Prostate gland (tissue), 2 donors: ENCODE measurements around the gene CTSC. TPM values are rescaled to one million over a fixed set of nuclear protein-coding genes. Genes with fewer than 3 reads are reported as not detected.
"Not testable (repeated sequence)": the region's sequence is repeated elsewhere in the genome, so short reads cannot be mapped to it uniquely, and the experiment has no call there.

Experiments
- DNase-seq: peaks from one replicate; pipeline ENCODE4 v3.0.0-alpha.2; 2019; ENCODE audit warnings: low spot score
- H3K27ac ChIP-seq, 2 donors: fragments of 200-600 bp; sonication (generic); 2 replicates each; pipeline ENCODE4 v1.5.1; 2017 to 2019
- H3K27me3 ChIP-seq: fragments of 200-600 bp; sonication (generic); replicated peaks from 2 replicates; pipeline ENCODE4 v1.5.1; 2019; ENCODE audit not compliant: insufficient read depth
- H3K36me3 ChIP-seq, 2 donors: fragments of 200-600 bp; sonication (generic); 1 replicate in 1 of 2; 2 replicates in 1 of 2; pipeline versions ENCODE4 v1.5.1 to v1.8.1; 2017 to 2019
- H3K4me1 ChIP-seq: fragments of 200-600 bp; sonication (generic); replicated peaks from 2 replicates; pipeline ENCODE4 v1.5.1; 2019
- H3K4me3 ChIP-seq, 2 donors: fragments of 200-600 bp; sonication (generic); 2 replicates each; pipeline ENCODE4 v1.5.1; 2017 to 2019
- H3K9me3 ChIP-seq: fragments of 200-600 bp; sonication (generic); 2 replicates; pipeline ENCODE4 v1.5.1; 2017
- CTCF ChIP-seq, 4 experiments: fragments of 200-600 bp in 2 of 4; fragments of 450-650 bp in 2 of 4; sonication (generic) in 2 of 4; IDR thresholded peaks; 1 replicate in 3 of 4; 2 replicates in 1 of 4; pipeline ENCODE4 v1.5.1; 2016 to 2019; ENCODE audit warnings: antibody characterized with exemption in 4 of 4, mild to moderate bottlenecking in 2 of 4, moderate library complexity in 2 of 4
- POLR2A ChIP-seq: fragments of 450-650 bp; IDR thresholded peaks from one replicate; pipeline ENCODE4 v1.6.1; 2016; ENCODE audit warnings: antibody characterized with exemption, mild to moderate bottlenecking
- POLR2AphosphoS5 ChIP-seq: sonication (generic); formaldehyde crosslinking; IDR thresholded peaks from one replicate; pipeline ENCODE4 v1.6.1; 2017; ENCODE audit warnings: antibody characterized with exemption
- WGBS: methylation state at CpG from one replicate; pipeline ENCODE4 v1.1.5; 2018; 5-methylcytosine and 5-hydroxymethylcytosine counted together
- intact Hi-C: fragments of 100-400 bp; cut with DNase I; formaldehyde crosslinking; loops from one replicate; pipeline ENCODE4 v1.14.2; 2022
- total RNA-seq, 2 donors: library from RNA; depleted of rRNA; stranded (reverse); fragments of >200 nt; gene quantifications; one replicate each; pipeline ENCODE4 v1.1.0, GENCODE V29; 2016

Gene CTSC
- total RNA-seq, 2 donors from 2014 or later, result 19.4 to 65.5 TPM

DNA sequence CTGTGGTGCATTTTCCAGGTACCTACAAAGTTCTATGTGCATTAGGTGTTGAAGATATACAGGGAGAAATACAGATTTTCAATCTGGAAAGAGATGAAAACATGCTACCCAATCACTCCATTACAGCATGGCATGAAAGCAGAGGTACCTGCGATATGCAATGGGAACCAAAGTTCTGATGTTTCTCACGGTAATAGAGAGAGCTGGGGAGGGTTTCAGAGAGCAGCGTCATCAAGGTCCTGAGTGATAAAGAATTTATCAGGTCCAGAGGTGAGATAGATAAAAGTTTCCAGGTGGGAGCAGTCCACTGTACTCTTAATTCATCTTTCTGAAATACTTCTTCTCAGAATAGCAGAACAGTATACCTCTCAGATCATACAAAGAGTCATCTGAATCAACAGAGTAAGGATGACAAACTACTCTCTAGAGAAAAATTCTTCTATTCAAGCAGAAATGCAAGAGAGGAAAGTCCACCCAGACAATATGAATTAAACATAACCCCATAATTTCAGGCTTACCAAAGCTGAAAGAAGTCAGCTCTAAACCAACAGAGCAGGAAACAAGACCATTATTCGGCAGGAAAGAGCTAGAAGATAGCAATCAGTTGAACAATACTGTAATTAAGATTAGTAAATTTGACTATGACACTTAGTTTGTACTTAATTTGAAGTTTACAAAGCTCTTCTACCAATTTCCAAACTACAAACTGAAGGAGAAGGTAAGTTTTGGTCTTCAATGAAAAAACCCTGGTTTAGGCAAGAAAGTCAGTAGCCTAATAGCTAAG lies 12.8 kb downstream of the CTSC start:
- Histone ChIP-seq H3K27ac (no peak overlapping the region), H3K27me3 (no peaks in the 10 kb centered on the region), H3K4me3 (no peak overlapping the region), H3K4me1 (no peaks in the 10 kb centered on the region), H3K36me3 (no peaks in the 10 kb centered on the region), H3K9me3 (no peaks in the 10 kb centered on the region)
- intact Hi-C loops, result no loop called here
- no peak for DNase-seq
- TF ChIP-seq POLR2A, result no peak
- TF ChIP-seq CTCF (IDR thresholded peaks at IDR 0.05), result no peak
- no peak for TF ChIP-seq POLR2AphosphoS5
- 85% methylated on average over 4 of the region's 4 CpGs for WGBS

DNA sequence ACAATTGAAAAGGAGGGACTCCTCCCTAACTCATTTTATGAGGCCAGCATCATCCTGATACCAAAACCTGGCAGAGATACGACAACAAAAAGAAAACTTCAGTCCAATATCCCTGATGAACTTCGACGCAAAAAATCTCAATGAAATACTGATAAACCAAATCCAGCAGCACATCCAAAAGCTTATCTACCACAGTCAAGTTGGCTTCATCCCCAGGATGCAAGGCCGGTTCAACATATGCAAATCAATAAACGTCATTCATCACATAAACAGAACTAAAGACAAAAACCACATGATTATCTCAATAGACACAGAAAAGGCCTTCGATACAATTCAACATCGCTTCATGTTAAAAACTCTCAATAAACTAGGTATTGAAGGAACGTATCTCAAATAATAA lies 14.7 kb downstream of the CTSC start:
- WGBS, result 65% methylated on average over 8 of the region's 8 CpGs
- H3K27me3 ChIP-seq, DNase-seq, H3K4me1 ChIP-seq, intact Hi-C loops, H3K36me3 ChIP-seq, H3K4me3 ChIP-seq, H3K9me3 ChIP-seq, H3K27ac ChIP-seq: not testable (repeated sequence)

DNA sequence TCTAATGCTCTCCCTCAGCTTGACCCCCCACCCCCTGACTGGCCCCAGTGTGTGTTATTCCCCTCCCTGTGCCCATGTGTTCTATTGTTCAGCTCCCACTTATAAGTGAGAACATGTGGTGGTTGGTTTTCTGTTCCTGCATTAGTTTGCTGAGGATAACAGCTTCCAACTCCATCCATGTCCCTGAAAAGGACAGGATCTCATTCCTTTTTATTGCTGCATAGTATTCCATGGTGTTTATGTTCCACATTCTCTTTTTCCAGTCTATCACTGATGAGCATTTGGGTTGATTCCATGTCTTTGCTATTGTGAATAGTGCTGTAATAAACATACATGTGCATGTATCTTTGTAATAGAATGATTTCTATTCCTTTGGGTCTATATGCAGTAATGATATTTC lies 16.1 kb downstream of the CTSC start:
- H3K36me3 ChIP-seq, H3K9me3 ChIP-seq, H3K4me3 ChIP-seq, intact Hi-C loops, H3K4me1 ChIP-seq, DNase-seq, H3K27me3 ChIP-seq, H3K27ac ChIP-seq: not testable (repeated sequence)

GRCh38 chr11:88320149-88320559 lies 17.4 kb downstream of the CTSC start:
- Histone ChIP-seq H3K36me3 (no peaks in the 10 kb centered on the region), H3K4me3 (no peak overlapping the region), H3K27ac (no peak overlapping the region), H3K4me1 (no peaks in the 10 kb centered on the region), H3K27me3 (no peaks in the 10 kb centered on the region), H3K9me3 (no peaks in the 10 kb centered on the region)
- DNase-seq, result no peak
- intact Hi-C loops, result no loop called here
- WGBS, result 51% methylated on average over 2 of the region's 2 CpGs
- TF ChIP-seq CTCF (IDR thresholded peaks at IDR 0.05) (no peak), POLR2A (no peak), POLR2AphosphoS5 (no peak)

GRCh38 chr11:88318017-88318416 lies 19.5 kb downstream of the CTSC start:
- intact Hi-C loops, result no loop called here

More at GRCh38 chr11:88318017-88318416, 19.5 kb downstream of the CTSC start:
- Histone ChIP-seq H3K9me3 (no peaks in the 10 kb centered on the region), H3K27ac (no peak overlapping the region), H3K27me3 (no peaks in the 10 kb centered on the region), H3K4me1 (no peaks in the 10 kb centered on the region), H3K4me3 (no peak overlapping the region), H3K36me3 (no peaks in the 10 kb centered on the region)
- WGBS, result 71% methylated on average over 2 of the region's 2 CpGs
- no peak for TF ChIP-seq CTCF (IDR thresholded peaks at IDR 0.05)
- no peak for TF ChIP-seq POLR2AphosphoS5
- TF ChIP-seq POLR2A, result no peak
- DNase-seq, result no peak
